AG20443 (cell line): Measurements from ENCODE around the gene SSH2.
"Not testable (repeated sequence)": the region's sequence is repeated elsewhere in the genome, so short reads cannot be mapped to it uniquely, and the experiment has no call there.

ENCODE experiments used
- DNase-seq: peaks from one replicate; pipeline ENCODE4 v3.0.0; 2012; ENCODE audit warnings: low spot score, mixed read lengths

SSH2 gene

GRCh38 chr17:29929533-29930408 is at the start of gene SSH2:
Gene SSH2 (minus strand): TSS chr17:29930228. CDS start chr17:29930000, 228 bp downstream.
- DNase-seq: peak; percentile 94

GRCh38 chr17:29977836-29978235 is 47.8 kb upstream of the SSH2 start:
- peak; percentile 77 for DNase-seq

GRCh38 chr17:29973005-29973404 is 43.0 kb upstream of the SSH2 start:
- no peak for DNase-seq

GRCh38 chr17:29972277-29972676 is 42.2 kb upstream of the SSH2 start:
- no peak for DNase-seq

GRCh38 chr17:29968271-29968670 is 38.2 kb upstream of the SSH2 start:
- DNase-seq: no peak

- no peak for DNase-seq
Observed at GRCh38 chr17:29962656-29963055, 32.6 kb upstream of the SSH2 start.

- no peak for DNase-seq
Observed at GRCh38 chr17:29959658-29960337, 29.8 kb upstream of the SSH2 start.

- no peak for DNase-seq
Observed at GRCh38 chr17:29958947-29959657, 29.1 kb upstream of the SSH2 start.

- DNase-seq: not testable (repeated sequence)
Observed at GRCh38 chr17:29957488-29957887, 27.5 kb upstream of the SSH2 start.

GRCh38 chr17:29956225-29956624 is 26.2 kb upstream of the SSH2 start:
- DNase-seq: no peak

GRCh38 chr17:29954405-29954804 is 24.4 kb upstream of the SSH2 start:
- DNase-seq: no peak

- DNase-seq: no peak
Observed at GRCh38 chr17:29949696-29950095, 19.7 kb upstream of the SSH2 start.

GRCh38 chr17:29948448-29949215 is 18.6 kb upstream of the SSH2 start:
- no peak for DNase-seq

GRCh38 chr17:29945281-29945680 is 15.3 kb upstream of the SSH2 start:
- DNase-seq: no peak

GRCh38 chr17:29941334-29941733 is 11.3 kb upstream of the SSH2 start, which contains the start of gene EFCAB5:
Gene EFCAB5 (plus strand): TSS chr17:29941634. CDS start chr17:29941797, 163 bp downstream.
- no peak for DNase-seq

- DNase-seq: no peak
Observed at GRCh38 chr17:29936724-29937123, 6.7 kb upstream of the SSH2 start.

GRCh38 chr17:29935909-29936308 is 5.9 kb upstream of the SSH2 start:
- not testable (repeated sequence) for DNase-seq

- DNase-seq: peak; percentile 24
Observed at GRCh38 chr17:29933379-29933778, 3.4 kb upstream of the SSH2 start.

GRCh38 chr17:29931231-29931932 is 1.4 kb upstream of the SSH2 start:
- DNase-seq: peak; percentile 63

- peak; percentile 21 for DNase-seq
Observed at GRCh38 chr17:29930409-29931010, 482 bp upstream of the SSH2 start.
